Astrocyte of the hippocampus (primary cell): ENCODE results near the gene USP4.
"Not testable (repeated sequence)": the region's sequence is repeated elsewhere in the genome, so short reads cannot be mapped to it uniquely, and the experiment has no call there.

Source experiments
- DNase-seq: peaks from one replicate; pipeline ENCODE4 v3.0.0; 2011; ENCODE audit warnings: low read depth, low spot score

The USP4 gene

DNA sequence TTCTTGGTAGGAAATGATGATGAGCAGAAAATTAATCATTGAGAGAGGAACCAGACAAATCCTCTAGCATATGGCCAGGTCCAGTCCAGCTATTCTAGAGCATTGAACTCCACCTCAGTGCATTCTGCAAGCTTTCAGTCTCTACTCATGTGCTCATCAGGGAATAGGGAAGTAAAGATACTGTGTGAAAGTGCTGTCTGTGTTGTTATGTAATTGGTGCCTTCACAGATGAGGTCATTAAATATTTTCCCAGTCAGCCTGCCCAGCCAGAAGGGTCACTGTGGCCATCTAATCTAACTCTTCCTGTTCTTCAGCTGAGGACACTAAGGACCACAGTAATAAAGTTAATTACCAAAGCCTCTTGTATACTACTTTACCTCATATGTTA, 91.0 kb downstream of the USP4 start:
- DNase-seq: no peak

DNA sequence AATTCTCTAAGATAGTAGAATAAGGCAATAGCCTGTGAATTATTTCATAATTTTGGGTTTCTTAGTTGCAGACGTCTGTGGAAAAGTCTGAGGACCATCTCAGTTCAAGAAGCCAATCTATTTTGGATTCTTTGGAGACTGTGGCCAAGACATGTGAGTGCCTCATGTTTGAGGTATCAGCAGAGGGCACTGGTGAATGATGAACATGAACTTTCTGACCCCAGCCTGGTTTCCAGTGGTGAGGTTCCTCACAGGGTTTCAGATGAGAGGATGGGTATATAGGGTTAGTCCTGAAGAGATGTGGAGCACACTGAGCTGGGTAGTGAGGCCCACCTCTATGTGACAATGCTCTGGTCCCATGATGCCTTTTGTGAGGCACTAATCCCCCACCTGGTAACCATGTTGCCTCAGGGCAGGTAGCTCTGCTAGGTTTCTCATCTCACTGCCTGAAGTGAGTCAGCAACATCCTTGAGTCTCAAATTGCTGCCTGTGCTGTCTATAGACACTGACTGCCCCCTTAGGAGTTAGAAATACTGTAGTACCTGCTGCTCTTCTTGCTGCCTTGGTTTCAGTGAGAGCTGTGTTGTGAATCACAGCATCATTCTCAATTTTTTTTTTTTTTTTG, 95.2 kb downstream of the USP4 start:
- no peak for DNase-seq

DNA sequence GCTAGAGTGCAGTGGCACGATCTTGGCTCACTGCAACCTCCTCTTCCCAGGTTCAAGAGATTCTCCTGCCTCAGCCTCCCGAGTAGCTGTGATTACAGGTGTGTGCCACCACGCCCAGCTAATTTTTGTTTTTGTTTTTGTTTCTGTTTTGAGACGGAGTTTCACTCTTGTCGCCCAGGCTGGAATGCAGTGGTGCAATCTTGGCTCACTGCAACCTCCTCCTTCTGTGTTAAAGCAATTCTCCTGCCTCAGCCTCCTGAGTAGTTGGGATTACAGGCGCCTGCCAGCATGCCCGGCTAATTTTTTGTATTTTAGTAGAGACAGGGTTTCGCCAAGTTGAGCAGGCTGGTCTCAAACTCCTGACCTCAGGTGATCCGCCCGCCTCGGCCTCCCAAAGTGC, 99.8 kb downstream of the USP4 start:
- DNase-seq: not testable (repeated sequence)

DNA sequence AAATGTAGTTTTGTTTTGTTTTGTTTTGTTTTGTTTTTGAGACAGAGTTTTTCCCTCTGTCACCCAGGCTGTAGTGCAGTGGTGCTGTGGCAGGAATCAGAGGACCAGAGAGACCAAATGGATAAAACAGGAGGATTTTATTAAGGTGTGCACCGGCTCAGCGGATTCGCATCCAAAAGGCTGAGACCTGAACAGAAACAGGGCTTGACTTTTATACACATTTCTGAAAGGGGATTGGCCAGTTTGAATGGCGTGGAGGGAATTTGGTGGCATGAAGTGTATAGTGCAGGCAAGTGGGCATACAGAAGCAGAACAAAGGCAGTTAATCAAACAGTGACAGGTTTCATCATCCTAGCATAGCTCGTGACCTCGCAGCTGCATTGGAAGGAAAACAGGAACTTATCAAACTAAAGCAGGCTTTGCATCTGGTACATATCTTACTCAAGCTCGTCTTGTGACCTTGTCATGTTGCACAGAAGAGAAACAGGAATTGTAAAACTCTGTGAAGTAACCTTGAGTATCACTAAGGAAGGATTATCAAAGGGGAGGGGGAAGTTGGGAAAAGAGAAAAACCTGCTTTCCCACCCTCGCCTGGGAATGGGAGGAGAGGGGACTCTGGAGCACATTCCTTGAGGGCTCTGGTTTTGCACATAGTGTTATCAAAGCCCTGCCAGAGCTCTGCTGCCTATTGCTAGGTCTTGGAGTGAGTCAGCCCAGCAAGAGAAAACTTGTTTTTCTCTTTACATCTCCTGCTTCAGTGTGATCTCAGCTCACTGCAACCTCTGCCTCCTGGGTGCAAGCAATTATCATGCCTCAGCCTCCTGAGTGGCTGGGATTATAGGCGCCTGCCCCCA, 101.4 kb downstream of the USP4 start:
- DNase-seq: peak; percentile 28

DNA sequence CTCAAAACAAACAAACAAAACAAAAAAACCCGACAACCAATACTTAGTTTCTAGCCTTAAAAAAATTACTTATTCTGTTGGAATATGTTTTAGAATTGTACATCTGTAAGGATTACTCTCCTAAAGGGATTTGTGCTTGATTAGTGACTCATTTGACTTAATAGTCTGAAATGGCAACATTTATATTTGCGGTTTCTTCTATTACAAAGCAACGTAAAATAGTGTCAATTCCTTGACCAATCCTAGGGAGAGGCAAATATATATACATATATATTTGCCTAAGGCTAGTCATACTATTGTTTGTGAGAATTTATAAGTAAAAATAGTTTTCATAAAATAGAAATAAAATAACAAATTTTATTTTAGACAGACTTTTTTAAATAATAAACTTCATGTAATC, 102.5 kb downstream of the USP4 start:
- DNase-seq: no peak

DNA sequence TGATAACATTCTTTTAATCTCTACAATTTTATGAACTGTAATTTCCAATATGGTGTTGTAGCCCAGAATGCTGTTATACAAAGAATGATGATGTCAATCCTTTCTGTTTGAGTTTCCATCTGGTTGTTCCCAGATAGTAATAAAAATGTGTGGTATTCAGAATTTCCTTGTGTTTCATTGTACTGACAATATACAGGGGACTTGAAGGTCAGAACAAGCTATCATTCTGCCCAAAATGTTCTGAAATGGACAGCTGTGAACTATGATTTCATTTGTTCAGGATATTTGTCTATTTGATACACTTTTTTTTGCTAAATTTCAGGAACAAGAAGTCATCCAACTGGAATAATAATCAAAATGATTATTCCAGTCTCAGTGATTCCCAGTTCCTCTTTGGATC, 103.6 kb downstream of the USP4 start:
- no peak for DNase-seq

DNA sequence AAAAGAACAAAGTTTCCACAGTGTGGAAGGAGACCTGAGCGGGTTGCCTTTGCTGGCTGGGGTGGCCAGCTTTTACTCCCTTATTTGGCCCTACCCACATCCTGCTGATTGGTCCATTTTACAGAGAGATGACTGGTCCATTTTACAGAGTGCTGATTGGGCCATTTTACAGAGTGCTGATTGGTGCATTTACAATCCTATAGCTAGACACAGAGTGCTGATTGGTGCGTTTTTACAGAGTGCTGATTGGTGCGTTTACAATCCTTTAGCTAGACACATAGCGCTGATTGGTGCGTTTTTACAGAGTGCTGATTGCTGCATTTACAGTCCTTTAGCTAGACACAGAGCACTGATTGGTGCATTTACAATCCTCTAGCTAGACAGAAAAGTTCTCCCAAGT, 111.0 kb downstream of the USP4 start:
- DNase-seq: not testable (repeated sequence)
